IMR-90 (cell line): ENCODE data around the gene S100A3. TPM values are rescaled to one million over a fixed set of nuclear protein-coding genes. Genes with fewer than 3 reads are reported as not detected.

Source experiments
- ATAC-seq: fragments of 200-7000 bp; cut with Tn5 transposase; 2 replicates; pipeline ENCODE4 v1.9.1; 2020; ENCODE audit warnings: low read depth, mild to moderate bottlenecking, moderate library complexity
- BruUV-seq: library from RNA; stranded (reverse); fragments of 400-500 nt; replicated peaks from 2 replicates; lab custom pipeline; 2021; lab: Mats Ljungman, UMichigan
- CTCF ChIA-PET: fragments of 300-600 bp; formaldehyde crosslinking; extraction: SDS; loops from one replicate; lab custom pipeline; 2021; ENCODE audit warnings: antibody characterized with exemption; lab: Yijun Ruan, JAX
- POLR2A ChIA-PET: fragments of 300-600 bp; sonication (Branson Sonifier 250); formaldehyde crosslinking; loops from one replicate; lab custom pipeline; 2022; ENCODE audit warnings: antibody characterized with exemption; ENCODE audit not compliant: unreplicated experiment; lab: Charles Lee
- DNase-seq: peaks from one replicate; pipeline ENCODE4 v3.0.0; 2013
- H2AFZ ChIP-seq: replicated peaks from 2 replicates; pipeline ENCODE3; 2013; ENCODE audit warnings: low read length, mild to moderate bottlenecking; ENCODE audit not compliant: poor library complexity
- H2AK5ac ChIP-seq: 2 replicates; pipeline ENCODE4 v1.6.1; 2013; ENCODE audit warnings: low read depth, low read length, inconsistent platforms
- H2AK9ac ChIP-seq: replicated peaks from 2 replicates; pipeline ENCODE3; 2013; ENCODE audit warnings: mild to moderate bottlenecking, low read depth, low read length, moderate library complexity; ENCODE audit not compliant: poor library complexity
- H2BK120ac ChIP-seq: 2 replicates; pipeline ENCODE4 v1.6.1; 2013; ENCODE audit warnings: low read depth, low read length, inconsistent platforms
- H2BK15ac ChIP-seq: 3 replicates; pipeline ENCODE4 v1.6.1; 2013; ENCODE audit warnings: low read depth, low read length, inconsistent platforms
- H2BK20ac ChIP-seq: 2 replicates; pipeline ENCODE4 v1.6.1; 2013; ENCODE audit warnings: low read depth, mild to moderate bottlenecking, inconsistent platforms, low read length, moderate library complexity
- H2BK5ac ChIP-seq: 2 replicates; pipeline ENCODE4 v1.6.1; 2013; ENCODE audit warnings: mild to moderate bottlenecking, low read depth, low read length, inconsistent platforms; ENCODE audit not compliant: poor library complexity, severe bottlenecking
- H3K14ac ChIP-seq: replicated peaks from 2 replicates; pipeline ENCODE4 v1.6.1; 2013; ENCODE audit warnings: low read depth, low read length, inconsistent platforms
- H3K18ac ChIP-seq: 2 replicates; pipeline ENCODE4 v1.6.1; 2013; ENCODE audit warnings: low read depth, low read length, control low read depth
- H3K23ac ChIP-seq: 2 replicates; pipeline ENCODE4 v1.6.1; 2013; ENCODE audit warnings: low read depth, low read length, inconsistent platforms
- H3K27ac ChIP-seq: 2 replicates; pipeline ENCODE4 v1.5.1; 2013; ENCODE audit warnings: mild to moderate bottlenecking, control low read depth, low read length; ENCODE audit not compliant: insufficient read depth
- H3K27me3 ChIP-seq: 2 replicates; pipeline ENCODE4 v1.6.1; 2013; ENCODE audit warnings: low read length; ENCODE audit not compliant: control insufficient read depth, insufficient read depth
- H3K36me3 ChIP-seq: 2 replicates; pipeline ENCODE4 v1.6.1; 2013; ENCODE audit warnings: low read length, mixed read lengths; ENCODE audit not compliant: control insufficient read depth, insufficient read depth
- H3K4ac ChIP-seq: 2 replicates; pipeline ENCODE4 v1.6.1; 2013; ENCODE audit warnings: low read depth, low read length, inconsistent platforms
- H3K4me1 ChIP-seq: 2 replicates; pipeline ENCODE4 v1.6.1; 2013; ENCODE audit warnings: low read length, mixed read lengths; ENCODE audit not compliant: control insufficient read depth, insufficient read depth
- H3K4me2 ChIP-seq: 2 replicates; pipeline ENCODE4 v1.6.1; 2013; ENCODE audit warnings: low read depth, mild to moderate bottlenecking, control low read depth, low read length, moderate library complexity
- H3K4me3 ChIP-seq: 2 replicates; pipeline ENCODE4 v1.5.1; 2013; ENCODE audit warnings: low read depth, mild to moderate bottlenecking, control low read depth, low read length, moderate library complexity; ENCODE audit not compliant: insufficient read depth
- H3K56ac ChIP-seq: 2 replicates; pipeline ENCODE4 v1.6.1; 2013; ENCODE audit warnings: low read length, inconsistent platforms; ENCODE audit not compliant: insufficient read depth; ENCODE audit errors: extremely low read depth
- H3K79me1 ChIP-seq, 2 experiments: 2 replicates each; pipeline ENCODE4 v1.6.1; 2013; ENCODE audit warnings: low read length in 2 of 2, inconsistent platforms in 1 of 2, low read depth in 1 of 2
- H3K9ac ChIP-seq: 2 replicates; pipeline ENCODE4 v1.6.1; 2013; ENCODE audit warnings: low read depth, low read length, control low read depth
- H3K9me1 ChIP-seq: 2 replicates; pipeline ENCODE4 v1.6.1; 2013; ENCODE audit warnings: low read length, inconsistent platforms; ENCODE audit not compliant: insufficient read depth
- H3K9me3 ChIP-seq: 2 replicates; pipeline ENCODE4 v1.6.1; 2013; ENCODE audit warnings: low read length; ENCODE audit not compliant: control insufficient read depth, insufficient read depth
- H4K20me1 ChIP-seq: 2 replicates; pipeline ENCODE4 v1.6.1; 2013; ENCODE audit warnings: low read length, inconsistent platforms; ENCODE audit not compliant: insufficient read depth
- H4K5ac ChIP-seq: 2 replicates; pipeline ENCODE4 v1.6.1; 2013; ENCODE audit warnings: mild to moderate bottlenecking, low read depth, low read length, control low read depth
- H4K8ac ChIP-seq, 2 experiments: 2 replicates each; pipeline ENCODE4 v1.6.1; 2013; ENCODE audit warnings: low read depth in 2 of 2, low read length in 2 of 2, control low read depth in 1 of 2, inconsistent platforms in 1 of 2
- H4K91ac ChIP-seq: 2 replicates; pipeline ENCODE4 v1.6.1; 2013; ENCODE audit warnings: low read depth, low read length, inconsistent platforms; ENCODE audit not compliant: insufficient read depth
- CEBPB ChIP-seq: IDR thresholded peaks from 2 replicates; pipeline ENCODE4 v1.6.1; 2012; ENCODE audit warnings: low read depth, low read length, improper control_type of control experiment
- CHD1 ChIP-seq: IDR thresholded peaks from 2 replicates; pipeline ENCODE4 v1.6.1; 2012; ENCODE audit warnings: low read depth, low read length, improper control_type of control experiment
- CTCF ChIP-seq: conservative IDR thresholded peaks from 2 replicates; pipeline ENCODE4 v1.5.1; 2012; ENCODE audit warnings: mild to moderate bottlenecking, low read depth, low read length, improper control_type of control experiment
- ELK1 ChIP-seq: fragments of 150-350 bp; IDR thresholded peaks from 2 replicates; pipeline ENCODE4 v1.6.1; 2016; ENCODE audit warnings: low read depth, mild to moderate bottlenecking, low read length, moderate library complexity, borderline replicate concordance
- FOS ChIP-seq: fragments of 150-350 bp; IDR thresholded peaks from 2 replicates; pipeline ENCODE4 v1.6.1; 2016; ENCODE audit warnings: low read depth, low read length
- MAZ ChIP-seq: IDR thresholded peaks from 2 replicates; pipeline ENCODE4 v1.6.1; 2012; ENCODE audit warnings: low read depth, mild to moderate bottlenecking, low read length, improper control_type of control experiment, moderate library complexity, borderline replicate concordance
- MXI1 ChIP-seq: IDR thresholded peaks from 2 replicates; pipeline ENCODE4 v1.6.1; 2012; ENCODE audit warnings: low read depth, mild to moderate bottlenecking, low read length, moderate library complexity, borderline replicate concordance
- NFE2L2 ChIP-seq: fragments of 150-350 bp; IDR thresholded peaks from 2 replicates; pipeline ENCODE4 v1.6.1; 2016; ENCODE audit warnings: low read depth, mild to moderate bottlenecking, low read length
- RCOR1 ChIP-seq: IDR thresholded peaks from 2 replicates; pipeline ENCODE4 v1.6.1; 2012; ENCODE audit warnings: mild to moderate bottlenecking, low read length, improper control_type of control experiment; ENCODE audit not compliant: insufficient replicate concordance
- WGBS, 2 experiments: methylation state at CpG; one replicate each; pipeline versions ENCODE4 v1.1.5 to v1.1.7; 2013; ENCODE audit warnings: missing lambda C conversion rate in 2 of 2; ENCODE audit not compliant: insufficient read length in 1 of 2; ENCODE audit errors: extremely low coverage in 2 of 2; 5-methylcytosine and 5-hydroxymethylcytosine counted together
- dilution Hi-C: fragments of 300-500 bp; cut with HindIII; formaldehyde crosslinking; loops from one replicate; pipeline ENCODE4 v1.14.3; 2018; ENCODE audit warnings: low sequenced_read_pairs; ENCODE audit not compliant: unreplicated experiment
- in situ Hi-C: fragments of 300-500 bp; cut with MboI; formaldehyde crosslinking; loops from 3 replicates; pipeline ENCODE4 v1.14.3; 2019; ENCODE audit warnings: low sequenced_read_pairs, inconsistent platforms, mixed read lengths
- intact Hi-C: fragments of 100-400 bp; cut with micrococcal nuclease; formaldehyde crosslinking; loops from 2 replicates; pipeline ENCODE4 v1.10.0; 2022
- polyA plus RNA-seq, 3 experiments: library from polyadenylated mRNA; depleted of rRNA; stranded (reverse); fragments of >200 nt; gene quantifications; 2 replicates each; pipeline ENCODE4 v1.2.3, GENCODE V29; 2012; ENCODE audit warnings: low replicate concordance in 1 of 3
- total RNA-seq: library from RNA; depleted of rRNA; stranded (reverse); fragments of >200 nt; gene quantifications from 2 replicates; pipeline ENCODE4 v1.2.3, GENCODE V29; 2012

The S100A3 gene
- total and polyA plus RNA-seq, 2 of the 4 experiments (the other 2 are of a cell fraction) = 2.9 to 4.5 TPM

- dilution Hi-C loops = no loop called here
- BruUV-seq = no TSS peak
- intact Hi-C loops = loop anchor here (5.0 kb wide), 2 partner anchors 96 to 141 kb away; partner anchors contain the start of genes ILF2, S100A1 and S100A13
These were observed 17.4 kb downstream of the S100A3 start for GRCh38 chr1:153531638-153532037.

More at GRCh38 chr1:153531638-153532037, 17.4 kb downstream of the S100A3 start:
- H3K4me2 ChIP-seq = no peak overlapping the region
- no peak overlapping the region for H2BK120ac ChIP-seq
- H3K4me3 ChIP-seq = no peak overlapping the region
- ChIA-PET POLR2A (interaction anchor here (0.8 to 1.5 kb wide), 4 partner anchors 13 to 103 kb away, joined by 3 to 4 read pairs (median 4); partner anchors contain the start of genes CHTOP and S100A13), CTCF (interaction anchor here (1.1 to 2.8 kb wide), 5 partner anchors 21 to 127 kb away, joined by 3 to 19 read pairs (median 6); partner anchors contain the start of gene S100A13)
- peaks cover 4 to 51% of the 10 kb centered on the region in 2 experiments; a peak in 3 of 4 replicates for H3K79me1 ChIP-seq
- no peak overlapping the region for H4K91ac ChIP-seq
- H4K20me1 ChIP-seq = peaks cover 18% of the 10 kb centered on the region
- H3K18ac ChIP-seq = no peak overlapping the region
- H3K14ac ChIP-seq = no peak overlapping the region
- no peak overlapping the region for H2BK20ac ChIP-seq
- H2AK5ac ChIP-seq = 0 out of 2 replicates have a peak overlapping the region, but pooled peaks have one; percentile 11
- WGBS, 2 experiments = no CpG with 5 or more reads among the region's 3 CpGs
- H4K8ac ChIP-seq = 0 out of 4 replicates have a peak overlapping the region, but pooled peaks of 1 of the 2 experiments have one; percentile 21
- peak overlapping the region; percentile 49; the same call in 1 of the 2 replicates for H3K4ac ChIP-seq
- H3K9me1 ChIP-seq = peaks cover 14% of the 10 kb centered on the region
- H3K56ac ChIP-seq = no peak overlapping the region
- no peak overlapping the region for H2AFZ ChIP-seq
- H3K36me3 ChIP-seq = peaks cover 11% of the 10 kb centered on the region
- no peaks in the 10 kb centered on the region for H3K9me3 ChIP-seq
- in situ Hi-C loops = loop anchor here (5.0 to 25.0 kb wide), 2 partner anchors 36 to 431 kb away; partner anchors contain the start of genes CREB3L4, CRTC2, S100A2 and SLC39A1
- H3K27ac ChIP-seq = no peak overlapping the region
- ATAC-seq (no peak), DNase-seq (no peak)
- H4K5ac ChIP-seq = no peak overlapping the region
- peaks cover 27% of the 10 kb centered on the region for H3K4me1 ChIP-seq
- H3K27me3 ChIP-seq = no peaks in the 10 kb centered on the region
- H3K23ac ChIP-seq = no peak overlapping the region; the same call in 1 of the 2 replicates
- no peak overlapping the region for H3K9ac ChIP-seq
- H2BK5ac ChIP-seq = no peak overlapping the region
- TF ChIP-seq CEBPB = no peak
- no peak for TF ChIP-seq RCOR1
- TF ChIP-seq NFE2L2 = no peak
- no peak for TF ChIP-seq MAZ
- TF ChIP-seq MXI1 = no peak
- no peak for TF ChIP-seq FOS
- no peak for TF ChIP-seq ELK1
- TF ChIP-seq CTCF = no peak
- no peak for TF ChIP-seq CHD1
- H2AK9ac ChIP-seq = no peak overlapping the region
- no peak overlapping the region for H2BK15ac ChIP-seq
